HL-60/S4 treated with retinoic acid at 250 ng/mL for 4 days and 3 days (cell line): ENCODE data around the gene RMP24.

Experiments
- in situ Hi-C: fragments of 300-500 bp; cut with MboI; formaldehyde crosslinking; loops from 2 replicates; pipeline ENCODE4 v1.7.0; 2022; ENCODE audit warnings: low sequenced_read_pairs

Gene RMP24

DNA sequence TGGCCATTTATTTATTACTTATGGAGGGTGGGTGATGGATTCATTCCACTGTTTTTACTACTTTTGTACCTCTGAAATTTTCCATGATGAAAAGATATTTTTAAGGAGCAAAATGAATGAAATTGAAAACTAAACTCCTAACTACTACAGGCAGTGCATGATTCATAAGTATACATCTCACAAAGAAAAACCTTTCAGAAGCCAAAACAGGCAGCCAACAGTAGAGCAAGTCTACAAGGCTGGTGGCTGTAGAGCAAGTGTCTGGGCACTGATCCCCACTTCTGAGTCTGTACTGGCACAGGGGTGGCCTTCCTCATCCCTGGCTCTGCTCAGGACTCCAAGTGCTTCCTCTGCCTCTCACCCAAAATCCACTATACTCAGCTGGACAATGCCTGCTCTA is 8.2 kb upstream of the RMP24 start:
- in situ Hi-C loops: loop anchor here (10.0 kb wide), 1 partner anchor 550 kb away; no protein-coding TSS in a partner anchor

DNA sequence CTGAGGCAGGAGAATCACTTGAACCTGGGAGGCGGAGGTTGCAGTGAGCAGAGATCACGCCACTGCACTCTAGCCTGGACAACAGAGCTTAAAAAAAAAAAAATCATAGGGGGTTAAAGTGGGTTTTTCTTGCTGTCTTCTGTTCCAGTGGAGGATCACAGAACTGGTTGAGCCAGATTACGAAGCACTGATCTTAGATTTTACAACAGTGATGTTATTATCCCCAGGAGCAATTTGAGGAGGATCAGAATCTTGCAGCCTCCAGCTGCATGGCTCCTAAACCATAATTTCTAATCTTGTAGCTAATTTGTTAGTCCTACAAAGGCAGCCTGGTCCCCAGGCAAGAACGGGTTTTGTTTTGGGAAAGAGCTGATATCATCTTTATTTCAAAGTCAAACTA is 4.6 kb upstream of the RMP24 start:
- in situ Hi-C loops: loop anchor here (10.0 kb wide), 1 partner anchor 553 kb away; no protein-coding TSS in a partner anchor

- in situ Hi-C loops: loop anchor here (10.0 kb wide), 1 partner anchor 554 kb away; no protein-coding TSS in a partner anchor
These were observed 4.1 kb upstream of the RMP24 start for GRCh38 chr18:35968278-35968880.

DNA sequence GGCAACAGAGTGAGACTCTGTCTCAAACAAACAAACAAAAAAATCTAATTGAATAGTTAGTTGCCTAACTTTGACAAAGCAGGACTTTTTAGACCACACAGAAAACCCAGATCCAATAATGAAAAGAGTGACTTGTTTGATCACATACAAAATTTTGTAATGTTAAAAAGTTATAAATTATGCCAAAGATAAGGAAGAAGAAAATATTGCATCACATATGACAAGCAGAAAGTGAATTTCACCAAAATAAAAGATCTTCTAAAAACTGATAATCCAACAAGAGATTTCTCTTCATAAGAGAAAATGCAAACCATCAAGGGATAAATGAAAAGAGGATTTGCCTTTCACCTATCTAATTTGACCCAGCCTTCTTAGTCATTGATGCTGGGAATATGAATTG is 2.8 kb upstream of the RMP24 start:
- in situ Hi-C loops: loop anchor here (10.0 kb wide), 1 partner anchor 555 kb away; no protein-coding TSS in a partner anchor

GRCh38 chr18:35971661-35972196 is 750 bp upstream of the RMP24 start:
- in situ Hi-C loops: no loop called here

GRCh38 chr18:35973650-35974049 is 1.2 kb downstream of the RMP24 start:
- in situ Hi-C loops: no loop called here

DNA sequence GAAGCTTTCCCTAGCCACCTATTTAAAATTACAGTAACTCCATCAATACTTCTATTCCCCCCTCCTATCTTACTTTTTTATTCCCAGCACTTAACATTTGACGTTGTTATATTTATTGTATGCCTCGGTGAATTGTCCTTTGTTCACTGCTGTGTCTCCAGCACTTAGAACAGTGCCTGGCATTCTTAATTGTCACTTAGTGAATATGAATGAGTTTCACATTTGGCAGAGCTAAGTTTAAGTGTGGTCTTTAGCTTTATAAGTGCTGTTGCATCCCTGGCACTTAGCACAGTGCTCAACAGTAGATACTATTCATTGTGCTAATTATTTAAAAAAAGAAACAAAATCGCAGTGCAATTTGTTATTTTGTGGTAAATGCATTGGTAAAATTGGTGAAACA is 1.7 kb downstream of the RMP24 start:
- in situ Hi-C loops: no loop called here

GRCh38 chr18:35979112-35979511 is 6.6 kb downstream of the RMP24 start:
- in situ Hi-C loops: no loop called here

- in situ Hi-C loops: no loop called here
These were observed 10.1 kb downstream of the RMP24 start for GRCh38 chr18:35982409-35983114.

DNA sequence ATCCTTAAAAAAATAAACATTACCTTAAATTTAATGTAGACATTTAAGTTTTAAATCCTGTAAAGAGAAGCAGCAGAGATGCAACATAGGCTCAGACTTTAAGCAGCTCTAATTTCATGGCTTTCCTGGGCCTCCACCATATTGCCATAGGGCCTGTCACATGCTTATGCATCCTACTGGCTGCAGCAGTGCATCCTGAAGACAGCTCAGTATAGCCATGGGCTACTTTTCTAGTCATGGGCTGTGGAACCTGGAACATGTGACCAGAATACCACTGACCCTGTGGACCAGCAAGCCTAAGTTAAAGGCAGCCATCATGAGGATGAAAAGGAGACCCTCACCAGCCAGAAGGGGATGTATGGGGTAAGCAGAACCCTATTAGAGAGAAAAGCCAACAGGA is 10.7 kb downstream of the RMP24 start:
- in situ Hi-C loops: no loop called here

DNA sequence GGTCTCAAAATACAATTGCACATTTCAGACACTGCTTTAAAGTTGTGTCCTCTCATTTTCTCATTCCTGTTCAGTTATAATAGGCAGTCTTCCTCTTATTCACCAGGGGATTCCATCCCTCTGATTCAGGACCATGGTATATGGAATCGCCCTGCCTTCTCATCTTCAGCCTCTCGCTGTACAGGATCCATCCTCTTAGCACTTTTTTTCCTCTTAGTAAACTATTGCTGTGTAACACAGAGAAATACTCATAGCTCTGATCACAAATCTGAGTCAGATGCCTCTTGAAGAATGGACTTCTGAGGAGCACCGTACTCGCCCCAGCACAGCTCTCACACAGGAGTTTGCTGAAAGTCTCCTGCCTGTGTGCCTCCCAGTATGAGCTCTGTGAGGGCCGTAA is 11.3 kb downstream of the RMP24 start:
- in situ Hi-C loops: no loop called here

DNA sequence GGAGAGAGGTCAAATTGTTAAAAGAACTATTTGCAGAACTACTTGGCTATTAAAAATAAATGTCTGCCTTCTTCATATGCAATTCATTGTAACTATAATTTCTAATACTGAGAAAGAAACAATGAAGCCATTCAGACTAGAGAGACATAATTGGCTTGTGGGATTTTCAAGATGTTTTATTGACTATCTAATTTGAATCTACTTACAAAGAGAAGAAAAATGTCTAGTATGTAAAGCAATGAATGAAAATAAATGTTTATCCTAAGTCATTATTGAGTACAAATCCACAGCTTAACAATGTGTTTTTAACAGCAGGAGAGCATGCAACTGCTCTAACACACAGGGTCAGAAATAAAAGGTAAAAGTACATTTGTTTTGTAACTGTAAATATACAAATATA is 19.2 kb downstream of the RMP24 start:
- in situ Hi-C loops: no loop called here

- in situ Hi-C loops: no loop called here
These were observed 20.5 kb downstream of the RMP24 start for GRCh38 chr18:35993013-35993412.

DNA sequence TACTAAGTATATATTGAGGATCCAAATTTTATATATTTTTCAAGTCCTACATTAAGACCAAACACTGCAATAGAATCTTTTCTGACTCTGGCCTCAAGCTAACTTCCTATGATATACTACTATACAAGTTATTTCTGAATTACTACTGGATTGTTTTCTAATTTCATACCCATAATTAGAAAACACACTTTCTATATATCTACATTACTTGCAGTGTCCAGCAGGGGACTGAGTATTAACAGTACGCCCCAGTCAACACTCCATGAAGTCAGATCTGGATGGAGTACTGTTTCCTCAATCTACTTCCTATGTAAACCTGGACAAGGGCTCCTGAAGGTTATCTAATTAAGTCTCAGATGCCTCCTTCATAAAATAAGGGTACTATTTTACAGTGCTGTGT is 26.5 kb downstream of the RMP24 start:
- in situ Hi-C loops: no loop called here

- in situ Hi-C loops: loop anchor here (25.0 kb wide), 1 partner anchor 287 kb away; the partner anchor contains the start of gene FHOD3
These were observed 27.4 kb downstream of the RMP24 start for GRCh38 chr18:35999925-36000324.

DNA sequence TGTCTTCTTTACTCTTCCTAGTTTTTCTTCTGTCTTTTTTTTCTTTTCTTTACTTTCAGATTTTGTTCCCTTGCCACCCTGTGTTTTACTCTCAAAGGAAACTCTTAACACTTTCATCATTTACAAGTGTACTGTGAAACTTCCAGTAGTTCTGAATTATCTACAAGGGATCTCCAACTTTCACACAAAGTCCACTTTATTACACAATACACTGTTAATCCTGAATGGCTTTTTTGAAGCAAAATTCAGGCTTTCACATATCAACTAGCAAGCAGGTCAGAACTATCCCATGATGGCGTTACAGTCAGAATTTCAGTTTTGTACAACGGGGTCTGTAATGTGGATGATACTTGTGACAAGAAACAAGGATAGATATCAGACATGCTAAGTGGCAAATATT is 34.5 kb downstream of the RMP24 start:
- in situ Hi-C loops: loop anchor here (25.0 kb wide), 1 partner anchor 280 kb away; the partner anchor contains the start of gene FHOD3

DNA sequence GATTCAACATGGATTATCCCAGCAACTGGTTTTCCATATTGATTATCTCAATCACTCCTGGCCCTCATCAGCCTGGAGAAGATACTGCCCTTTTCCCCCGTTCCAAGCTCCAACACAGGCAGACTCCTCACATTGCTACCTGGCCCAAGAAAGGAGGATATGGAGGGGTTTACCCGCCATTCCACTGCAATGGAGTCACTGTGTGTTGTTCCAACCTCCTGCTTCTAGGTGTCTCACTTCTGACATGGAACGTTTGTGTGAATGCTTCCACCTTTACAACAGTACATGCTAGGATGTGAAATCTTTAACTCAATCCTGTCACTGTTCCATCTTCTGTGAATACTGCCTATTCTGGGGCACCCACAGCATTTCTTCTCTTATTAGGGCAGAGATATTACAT is 36.7 kb downstream of the RMP24 start:
- in situ Hi-C loops: loop anchor here (25.0 kb wide), 1 partner anchor 278 kb away; the partner anchor contains the start of gene FHOD3

GRCh38 chr18:36012891-36013290 is 40.4 kb downstream of the RMP24 start:
- in situ Hi-C loops: loop anchor here (25.0 kb wide), 1 partner anchor 274 kb away; the partner anchor contains the start of gene FHOD3

DNA sequence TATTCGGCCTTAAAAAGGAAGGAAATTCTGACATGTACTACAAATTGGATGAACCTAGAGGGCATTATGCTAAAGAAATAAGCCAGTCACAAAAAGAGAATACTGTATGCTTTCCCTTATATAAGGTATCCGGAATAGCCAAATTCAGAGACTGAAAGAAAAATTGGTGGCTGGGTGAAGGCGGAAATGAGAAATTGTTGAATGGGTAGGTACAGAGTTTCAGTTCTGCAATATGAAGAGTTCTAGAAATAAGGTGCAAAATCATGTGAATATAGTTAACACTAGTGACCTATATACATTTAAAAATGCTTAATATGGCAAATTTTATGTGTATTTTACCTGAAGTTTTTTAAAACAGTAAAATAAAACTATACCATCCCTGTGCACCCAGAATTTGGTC is 43.1 kb downstream of the RMP24 start:
- in situ Hi-C loops: loop anchor here (25.0 kb wide), 1 partner anchor 272 kb away; the partner anchor contains the start of gene FHOD3

GRCh38 chr18:36017232-36017631 is 44.8 kb downstream of the RMP24 start:
- in situ Hi-C loops: loop anchor here (25.0 kb wide), 1 partner anchor 270 kb away; the partner anchor contains the start of gene FHOD3

- in situ Hi-C loops: loop anchor here (25.0 kb wide), 1 partner anchor 267 kb away; the partner anchor contains the start of gene FHOD3
These were observed 47.8 kb downstream of the RMP24 start for GRCh38 chr18:36020174-36020711.
